Cardiac muscle cell (in vitro differentiated cells and primary cell): ENCODE results near the gene DNAJB6. TPM values are rescaled to one million over a fixed set of nuclear protein-coding genes. Genes with fewer than 3 reads are reported as not detected.

Experiments
- DNase-seq, 2 donors: peaks; one replicate each; pipeline versions ENCODE4 v3.0.0 to v3.0.0-alpha.2; 2010 to 2017; ENCODE audit warnings: low read depth in 1 of 2, low spot score in 1 of 2
- H3K27ac ChIP-seq: fragments of 200-600 bp; sonication (generic); 2 replicates; pipeline ENCODE4 v1.5.1; 2016
- H3K27me3 ChIP-seq: fragments of 200-600 bp; sonication (generic); 2 replicates; pipeline ENCODE4 v1.6.0; 2016; ENCODE audit warnings: control low read depth
- H3K36me3 ChIP-seq: fragments of 200-600 bp; sonication (generic); 2 replicates; pipeline ENCODE4 v1.5.1; 2016; ENCODE audit warnings: control low read depth
- H3K4me1 ChIP-seq: fragments of 200-600 bp; sonication (generic); 2 replicates; pipeline ENCODE4 v1.8.1; 2017; ENCODE audit warnings: low read depth, mild to moderate bottlenecking, mixed run types
- H3K4me3 ChIP-seq: fragments of 200-600 bp; sonication (generic); 2 replicates; pipeline ENCODE4 v1.5.1; 2016; ENCODE audit warnings: mild to moderate bottlenecking
- H3K9me3 ChIP-seq: fragments of 200-600 bp; sonication (generic); 2 replicates; pipeline ENCODE4 v1.5.1; 2017; ENCODE audit warnings: low read depth, mild to moderate bottlenecking, control low read depth
- polyA plus RNA-seq: library from polyadenylated mRNA; unstranded; fragments of >200 nt; fragmentation: Nextera tagmentation; extraction: Ambion mirVana; gene quantifications from 2 replicates; pipeline ENCODE4 v1.2.1, GENCODE V29; 2016
- total RNA-seq: library from RNA; depleted of rRNA; stranded (reverse); fragments of >200 nt; gene quantifications from 2 replicates; pipeline ENCODE4 v1.2.3, GENCODE V29; 2016
- TF ChIP-seq, protein P1 (sequence below): IDR thresholded peaks from 2 replicates; pipeline ENCODE4 v1.5.1; 2012; ENCODE audit warnings: low read depth, mild to moderate bottlenecking, low read length

Gene DNAJB6
- total and polyA plus RNA-seq, 2 experiments from 2014 or later: 110 to 137 TPM

DNA sequence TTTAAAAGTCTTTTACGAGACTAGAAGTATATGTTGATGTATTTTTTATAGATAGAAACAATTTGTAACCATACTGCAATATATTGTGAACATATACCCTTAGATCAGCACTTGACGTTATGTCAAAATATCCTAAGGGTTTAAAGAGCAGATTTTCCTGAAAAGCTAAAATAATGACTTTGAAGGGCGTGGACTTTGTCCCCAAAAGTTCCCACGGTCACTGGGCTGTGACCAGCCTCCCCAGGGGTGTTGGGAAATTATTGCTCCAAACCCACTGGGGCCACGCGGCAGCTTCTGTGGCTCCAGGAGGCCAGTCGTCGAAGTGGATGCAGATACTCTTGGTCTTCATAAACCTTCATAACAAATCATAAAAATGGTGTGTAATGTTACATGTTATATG is 29.9 kb downstream of the DNAJB6 start:
- no peak for DNase-seq
- H3K4me1 ChIP-seq: no peaks in the 10 kb centered on the region
- H3K4me3 ChIP-seq: no peak overlapping the region
- peaks cover 57% of the 10 kb centered on the region for H3K36me3 ChIP-seq
- no peaks in the 10 kb centered on the region for H3K9me3 ChIP-seq
- H3K27ac ChIP-seq: no peak overlapping the region
- H3K27me3 ChIP-seq: no peaks in the 10 kb centered on the region
- TF ChIP-seq, protein P1, sequence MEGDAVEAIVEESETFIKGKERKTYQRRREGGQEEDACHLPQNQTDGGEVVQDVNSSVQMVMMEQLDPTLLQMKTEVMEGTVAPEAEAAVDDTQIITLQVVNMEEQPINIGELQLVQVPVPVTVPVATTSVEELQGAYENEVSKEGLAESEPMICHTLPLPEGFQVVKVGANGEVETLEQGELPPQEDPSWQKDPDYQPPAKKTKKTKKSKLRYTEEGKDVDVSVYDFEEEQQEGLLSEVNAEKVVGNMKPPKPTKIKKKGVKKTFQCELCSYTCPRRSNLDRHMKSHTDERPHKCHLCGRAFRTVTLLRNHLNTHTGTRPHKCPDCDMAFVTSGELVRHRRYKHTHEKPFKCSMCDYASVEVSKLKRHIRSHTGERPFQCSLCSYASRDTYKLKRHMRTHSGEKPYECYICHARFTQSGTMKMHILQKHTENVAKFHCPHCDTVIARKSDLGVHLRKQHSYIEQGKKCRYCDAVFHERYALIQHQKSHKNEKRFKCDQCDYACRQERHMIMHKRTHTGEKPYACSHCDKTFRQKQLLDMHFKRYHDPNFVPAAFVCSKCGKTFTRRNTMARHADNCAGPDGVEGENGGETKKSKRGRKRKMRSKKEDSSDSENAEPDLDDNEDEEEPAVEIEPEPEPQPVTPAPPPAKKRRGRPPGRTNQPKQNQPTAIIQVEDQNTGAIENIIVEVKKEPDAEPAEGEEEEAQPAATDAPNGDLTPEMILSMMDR: no peak

DNA sequence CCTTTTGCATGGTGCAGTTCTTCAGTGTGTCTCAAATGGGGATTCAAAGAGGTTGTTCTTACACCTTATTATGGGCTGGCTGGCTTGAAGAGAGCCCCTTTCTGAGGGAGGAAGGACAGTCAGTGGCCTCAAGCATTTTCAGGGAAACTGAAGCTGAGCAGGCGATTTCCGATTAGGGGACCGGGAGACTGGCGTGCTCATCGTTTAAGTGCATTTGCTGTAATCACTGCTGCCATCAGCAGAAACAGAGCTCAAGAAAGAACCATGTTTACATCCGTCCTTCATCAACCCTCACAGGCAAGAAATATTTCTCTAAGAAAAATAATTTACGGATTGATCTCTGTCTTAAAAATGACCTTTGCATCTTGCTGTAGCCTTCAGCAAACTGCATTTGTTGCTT is 32.2 kb downstream of the DNAJB6 start:
- H3K36me3 ChIP-seq: peaks cover 65% of the 10 kb centered on the region
- no peak overlapping the region for H3K27ac ChIP-seq
- H3K27me3 ChIP-seq: no peaks in the 10 kb centered on the region
- no peaks in the 10 kb centered on the region for H3K4me1 ChIP-seq
- DNase-seq: no peak
- no peak overlapping the region for H3K4me3 ChIP-seq
- H3K9me3 ChIP-seq: no peaks in the 10 kb centered on the region
- TF ChIP-seq, protein P1: no peak

DNA sequence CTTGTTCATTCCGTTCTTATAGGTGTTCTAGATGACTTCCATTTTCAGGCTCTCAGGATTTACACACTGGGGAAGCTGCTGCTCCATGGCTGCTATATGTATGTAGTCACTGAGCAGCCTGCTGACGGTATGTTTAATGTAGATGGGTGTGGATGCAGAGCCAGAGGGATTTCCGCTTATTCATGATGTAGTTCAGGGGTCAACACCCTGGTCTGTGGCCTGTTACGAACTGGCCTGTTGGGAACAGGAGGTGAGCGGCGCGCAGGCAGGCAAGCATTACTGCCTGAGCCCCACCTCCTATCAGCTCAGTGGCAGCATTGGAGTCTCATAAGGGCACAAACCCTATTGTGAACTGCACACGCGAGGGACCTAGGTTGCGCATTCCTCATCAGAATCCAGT is 33.9 kb downstream of the DNAJB6 start:
- Histone ChIP-seq H3K27ac (no peak overlapping the region), H3K4me3 (no peak overlapping the region), H3K27me3 (no peaks in the 10 kb centered on the region), H3K9me3 (no peaks in the 10 kb centered on the region), H3K36me3 (peaks cover 55% of the 10 kb centered on the region), H3K4me1 (no peaks in the 10 kb centered on the region)
- no peak for DNase-seq
- TF ChIP-seq, protein P1: no peak

DNA sequence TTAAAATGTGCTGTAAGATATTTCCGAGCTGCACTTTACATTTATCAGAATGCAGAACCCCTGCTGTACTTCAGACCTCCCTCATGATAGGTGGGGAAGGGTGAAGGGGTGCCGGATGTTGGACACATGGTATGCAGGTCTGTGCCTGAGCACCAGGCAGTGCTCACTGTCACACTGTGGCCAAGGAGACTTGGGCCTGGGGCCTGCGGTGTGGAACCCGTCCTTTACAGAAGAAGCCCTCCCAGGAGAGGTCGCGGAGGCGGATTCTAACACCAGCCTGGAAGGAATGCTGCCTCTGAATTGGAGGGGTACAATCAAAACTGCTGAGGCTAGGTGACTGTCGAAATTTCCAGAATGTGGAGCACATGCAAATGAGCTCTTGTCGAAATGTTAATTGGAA is 34.5 kb downstream of the DNAJB6 start:
- Histone ChIP-seq H3K4me3 (no peak overlapping the region), H3K9me3 (no peaks in the 10 kb centered on the region), H3K36me3 (peaks cover 55% of the 10 kb centered on the region), H3K27ac (no peak overlapping the region), H3K27me3 (no peaks in the 10 kb centered on the region), H3K4me1 (no peaks in the 10 kb centered on the region)
- TF ChIP-seq, protein P1: no peak
- DNase-seq: no peak

DNA sequence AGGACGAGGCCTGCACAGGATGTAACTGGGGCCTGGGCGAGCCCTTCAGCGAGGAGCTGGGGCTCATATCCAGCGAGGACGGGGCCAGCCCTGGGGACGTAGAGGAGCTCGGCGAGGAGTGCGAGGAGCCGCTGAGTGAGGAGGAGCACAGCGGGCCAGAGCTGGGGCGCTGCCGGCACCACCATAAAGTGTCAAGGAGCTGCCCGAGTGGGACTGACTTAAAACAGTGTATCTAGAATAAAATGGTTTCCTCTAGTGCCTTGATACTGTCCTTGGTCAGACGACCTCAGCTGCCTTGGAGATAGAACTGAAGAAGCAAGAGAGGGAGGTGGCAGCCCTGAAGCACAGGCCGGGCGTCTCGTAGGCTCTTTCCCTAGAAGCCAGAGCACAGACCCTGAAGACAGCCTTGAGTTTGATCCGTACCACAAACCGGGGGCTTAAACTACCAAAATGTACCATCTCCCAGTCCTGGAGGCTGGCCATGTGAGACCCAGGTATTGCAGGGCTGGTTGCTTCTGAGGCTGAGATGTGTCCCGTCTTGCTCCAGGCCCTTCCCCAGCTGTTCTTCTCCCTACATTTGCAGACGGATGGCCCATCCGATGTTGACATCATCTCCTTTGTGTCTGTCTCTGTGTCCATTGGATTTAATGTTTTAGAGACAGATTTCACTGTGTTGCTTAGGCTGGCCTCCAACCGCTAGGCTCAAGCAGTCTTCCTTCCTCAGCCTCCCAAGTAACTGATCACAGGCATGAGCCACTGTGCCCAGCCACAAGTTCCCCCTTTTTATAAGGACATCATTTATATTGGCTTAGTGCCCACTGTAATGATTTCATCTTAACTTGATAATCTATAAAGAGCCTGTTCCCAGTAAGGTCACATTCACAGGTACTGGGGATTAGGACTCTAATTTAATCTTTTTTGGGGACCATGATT is 35.8 kb downstream of the DNAJB6 start:
- Histone ChIP-seq H3K27ac (no peak overlapping the region), H3K9me3 (no peaks in the 10 kb centered on the region), H3K4me3 (no peak overlapping the region), H3K27me3 (no peaks in the 10 kb centered on the region), H3K36me3 (peaks cover 45% of the 10 kb centered on the region), H3K4me1 (no peaks in the 10 kb centered on the region)
- TF ChIP-seq, protein P1: no peak
- no peak for DNase-seq
